ENCODE results near the gene HOXA7. TPM values are rescaled to one million over a fixed set of nuclear protein-coding genes. Genes with fewer than 3 reads are reported as not detected.

Gene HOXA7
- total and polyA plus RNA-seq, 7 experiments from 2014 or later, result not detected

DNA sequence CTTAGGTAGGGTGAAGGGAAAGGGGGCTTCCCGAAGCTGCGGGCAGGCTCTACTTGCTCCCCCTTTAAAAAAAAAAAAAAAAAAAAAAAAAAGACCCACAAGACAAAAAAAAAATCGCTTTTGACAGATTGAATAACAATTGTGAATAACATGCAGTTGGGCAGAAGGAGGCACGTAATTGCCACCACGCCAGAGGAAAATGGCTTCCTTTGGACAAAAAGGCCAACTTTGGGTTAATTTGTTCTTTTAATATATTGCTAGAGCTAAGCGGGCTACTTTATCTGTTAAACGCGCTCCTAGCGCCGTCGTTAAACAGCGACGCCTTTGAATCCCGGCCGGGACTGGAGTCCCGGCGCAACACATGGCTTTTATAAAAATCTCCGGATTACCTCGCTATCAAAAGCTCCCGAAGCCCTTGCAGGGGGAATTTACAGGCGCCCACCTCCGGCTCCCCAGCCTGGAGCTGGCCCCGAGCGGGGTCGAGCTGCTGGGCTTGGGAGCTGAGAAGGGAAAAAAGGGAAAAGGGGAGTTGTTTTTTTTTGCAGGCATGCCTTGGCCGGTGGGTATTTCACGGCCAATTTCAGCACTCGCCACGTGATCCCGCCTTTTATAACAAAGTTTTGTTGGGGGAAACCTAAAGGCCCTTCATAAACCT lies 27.3 kb upstream of the HOXA7 start:
- ATAC-seq (no peak), DNase-seq (peak in 2 of 9 donors; percentile 6 to 16)
- Mint-ChIP-seq H3K27me3 (peaks cover 79 to 92% (median 83%) of the 10 kb centered on the region in 5 donors), H3K36me3 (no peaks in the 10 kb centered on the region), H3K9me3 (peaks cover 0 to 14% (median 0%) of the 10 kb centered on the region in 11 donors), H3K4me3 (peak overlapping the region; percentile 17 to 87 (median 58)), H3K27ac (peak overlapping the region in 4 of 9 donors; percentile 11 to 65 (median 32)), H3K4me1 (peaks cover 29 to 55% (median 46%) of the 10 kb centered on the region in 7 donors)
- Histone ChIP-seq H3K27ac (ENCODE audit: low read depth, low read length) (no peak overlapping the region), H3K4me1 (ENCODE audit: control insufficient read depth in 2 of 2, insufficient read depth in 2 of 2, low read length in 2 of 2) (peaks cover 34 to 48% of the 10 kb centered on the region in 2 donors), H3K36me3 (ENCODE audit: control insufficient read depth in 2 of 3, insufficient read depth in 3 of 3, low read length in 3 of 3) (no peaks in the 10 kb centered on the region), H3K9me3 (ENCODE audit: control insufficient read depth in 2 of 3, low read length in 3 of 3) (no peaks in the 10 kb centered on the region), H3K4me3 (ENCODE audit: low read length) (peak overlapping the region; percentile 39), H3K27me3 (ENCODE audit: control insufficient read depth in 2 of 2, insufficient read depth in 2 of 2, low read length in 2 of 2) (peaks cover 53 to 89% of the 10 kb centered on the region in 2 donors)
- intact Hi-C loops (cut with micrococcal nuclease), result loop anchor here (1.0 to 2.0 kb wide), 4 partner anchors 10 to 17 kb away; partner anchors contain the start of genes HOXA10 (in 1 of the 2) and HOXA13 (in 1 of the 2)
- CTCF ChIA-PET, result interaction anchor here (0.6 to 1.6 kb wide), 5 partner anchors 10 to 504 kb away, joined by 3 to 4 read pairs (median 3); no protein-coding TSS in a partner anchor
- POLR2A ChIA-PET, result interaction anchor here (0.7 to 1.3 kb wide), 2 partner anchors 16 to 59 kb away, joined by 3 to 7 read pairs; partner anchors contain the start of gene EVX1

DNA sequence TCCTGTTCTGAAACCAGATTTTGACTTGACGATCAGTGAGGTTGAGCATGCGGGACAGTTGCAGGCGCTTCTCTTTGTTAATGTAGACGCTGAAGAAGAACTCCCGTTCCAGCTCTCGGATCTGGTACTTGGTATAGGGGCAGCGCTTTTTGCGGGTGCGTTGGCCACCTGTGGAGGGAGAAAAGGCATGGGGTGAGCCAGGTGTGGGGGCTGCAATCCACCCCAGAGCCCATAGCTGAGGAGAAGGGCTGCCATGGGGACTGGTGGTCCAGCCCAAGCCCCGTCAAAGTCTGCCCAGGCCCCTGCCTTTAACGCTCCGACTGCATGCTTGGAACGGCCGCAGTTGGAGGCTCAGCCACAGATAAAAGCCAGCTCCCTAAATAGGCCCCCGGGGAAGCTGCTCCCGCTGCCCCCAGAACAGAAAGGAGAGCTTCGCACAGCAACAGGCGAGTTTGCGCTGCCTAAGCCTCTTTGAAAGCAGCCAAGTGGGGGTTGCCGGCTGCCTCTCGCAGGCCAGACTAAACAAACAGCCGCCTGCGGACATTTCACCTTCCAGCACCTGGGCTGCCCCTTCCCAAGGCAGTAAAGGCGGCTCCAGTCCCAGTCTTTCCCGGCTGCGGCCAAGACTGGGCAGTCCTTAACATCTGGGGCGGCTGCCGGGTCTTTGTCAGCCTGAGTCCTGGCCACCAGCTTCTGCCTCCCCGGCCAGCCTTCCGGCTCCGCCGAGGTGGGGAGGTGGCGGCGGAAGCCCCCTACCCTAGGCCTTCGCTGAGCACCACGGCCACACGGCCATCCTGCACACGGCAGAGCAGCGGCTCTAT lies 26.6 kb upstream of the HOXA7 start:
- Mint-ChIP-seq H3K4me3 (peak overlapping the region in 2 of 10 donors; percentile 78 to 87), H3K4me1 (peaks cover 22 to 48% (median 39%) of the 10 kb centered on the region in 7 donors), H3K36me3 (no peaks in the 10 kb centered on the region), H3K27me3 (peaks cover 79 to 91% (median 83%) of the 10 kb centered on the region in 5 donors), H3K9me3 (peaks cover 0 to 14% (median 0%) of the 10 kb centered on the region in 11 donors), H3K27ac (peak overlapping the region in 4 of 9 donors; percentile 31 to 80 (median 60))
- intact Hi-C loops (cut with micrococcal nuclease), result no loop called here
- DNase-seq (peak in 2 of 9 donors; percentile 7 to 22), ATAC-seq (no peak)
- ChIA-PET CTCF (interaction anchor here (0.6 to 1.6 kb wide), 4 partner anchors 10 to 503 kb away, joined by 3 to 4 read pairs (median 3); no protein-coding TSS in a partner anchor), POLR2A (interaction anchor here (0.7 to 1.3 kb wide), 2 partner anchors 15 to 59 kb away, joined by 3 to 7 read pairs; partner anchors contain the start of gene EVX1)
- Histone ChIP-seq H3K27ac (ENCODE audit: low read depth, low read length) (no peak overlapping the region), H3K9me3 (ENCODE audit: control insufficient read depth in 2 of 3, low read length in 3 of 3) (no peaks in the 10 kb centered on the region), H3K4me1 (ENCODE audit: control insufficient read depth in 2 of 2, insufficient read depth in 2 of 2, low read length in 2 of 2) (peaks cover 27 to 41% of the 10 kb centered on the region in 2 donors), H3K4me3 (ENCODE audit: low read length) (no peak overlapping the region), H3K27me3 (ENCODE audit: control insufficient read depth in 2 of 2, insufficient read depth in 2 of 2, low read length in 2 of 2) (peaks cover 46 to 84% of the 10 kb centered on the region in 2 donors), H3K36me3 (ENCODE audit: control insufficient read depth in 2 of 3, insufficient read depth in 3 of 3, low read length in 3 of 3) (no peaks in the 10 kb centered on the region)

DNA sequence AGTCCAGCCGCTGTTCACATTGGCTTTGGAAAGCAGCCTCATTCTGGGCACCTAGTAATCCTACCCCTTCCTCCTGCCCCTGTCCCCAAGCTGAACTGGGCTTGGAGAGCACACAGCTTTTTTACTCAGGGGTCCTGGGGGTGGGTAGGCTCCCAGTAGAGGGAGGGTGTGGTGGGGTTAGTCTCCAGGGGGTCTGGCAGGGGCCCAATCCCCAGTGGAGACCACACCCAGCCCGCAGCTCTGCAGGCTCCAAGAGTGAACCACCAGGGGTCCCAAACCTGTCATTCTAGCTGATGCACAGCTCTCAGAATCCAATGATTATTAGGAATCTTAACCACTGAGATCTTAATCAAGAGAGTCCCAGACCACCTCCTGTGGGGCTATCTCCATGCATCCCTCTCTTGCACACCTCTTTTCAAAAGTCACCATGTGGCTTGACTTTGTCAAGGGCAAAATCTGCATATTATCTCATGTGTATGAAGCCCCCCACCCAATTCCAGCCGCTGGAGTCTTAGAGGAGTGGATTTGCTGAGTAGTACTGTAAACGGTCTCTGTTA lies 25.9 kb upstream of the HOXA7 start:
- no peaks in the 10 kb centered on the region for H3K36me3 Mint-ChIP-seq
- peak overlapping the region in 2 of 9 donors; percentile 69 to 80 for H3K27ac Mint-ChIP-seq
- ChIA-PET CTCF (interaction anchor here (1.6 kb wide), 1 partner anchor 9 kb away, joined by 4 read pairs; no protein-coding TSS in a partner anchor), POLR2A (no interaction called here)
- peaks cover 22 to 34% of the 10 kb centered on the region in 2 donors for H3K4me1 ChIP-seq (ENCODE audit: control insufficient read depth in 2 of 2, insufficient read depth in 2 of 2, low read length in 2 of 2)
- no peaks in the 10 kb centered on the region for H3K36me3 ChIP-seq (ENCODE audit: control insufficient read depth in 2 of 3, insufficient read depth in 3 of 3, low read length in 3 of 3)
- H3K4me1 Mint-ChIP-seq, result peaks cover 17 to 41% (median 31%) of the 10 kb centered on the region in 7 donors
- peak overlapping the region in 1 of 10 donors; percentile 87 for H3K4me3 Mint-ChIP-seq
- H3K27ac ChIP-seq (ENCODE audit: low read depth, low read length), result no peak overlapping the region
- no peak for DNase-seq
- no peaks in the 10 kb centered on the region for H3K9me3 ChIP-seq (ENCODE audit: control insufficient read depth in 2 of 3, low read length in 3 of 3)
- no peak overlapping the region for H3K4me3 ChIP-seq (ENCODE audit: low read length)
- H3K9me3 Mint-ChIP-seq, result peaks cover 0 to 14% (median 0%) of the 10 kb centered on the region in 11 donors
- intact Hi-C loops (cut with micrococcal nuclease), result no loop called here
- peaks cover 40 to 77% of the 10 kb centered on the region in 2 donors for H3K27me3 ChIP-seq (ENCODE audit: control insufficient read depth in 2 of 2, insufficient read depth in 2 of 2, low read length in 2 of 2)
- ATAC-seq, result no peak
- peaks cover 79 to 91% (median 81%) of the 10 kb centered on the region in 5 donors for H3K27me3 Mint-ChIP-seq

DNA sequence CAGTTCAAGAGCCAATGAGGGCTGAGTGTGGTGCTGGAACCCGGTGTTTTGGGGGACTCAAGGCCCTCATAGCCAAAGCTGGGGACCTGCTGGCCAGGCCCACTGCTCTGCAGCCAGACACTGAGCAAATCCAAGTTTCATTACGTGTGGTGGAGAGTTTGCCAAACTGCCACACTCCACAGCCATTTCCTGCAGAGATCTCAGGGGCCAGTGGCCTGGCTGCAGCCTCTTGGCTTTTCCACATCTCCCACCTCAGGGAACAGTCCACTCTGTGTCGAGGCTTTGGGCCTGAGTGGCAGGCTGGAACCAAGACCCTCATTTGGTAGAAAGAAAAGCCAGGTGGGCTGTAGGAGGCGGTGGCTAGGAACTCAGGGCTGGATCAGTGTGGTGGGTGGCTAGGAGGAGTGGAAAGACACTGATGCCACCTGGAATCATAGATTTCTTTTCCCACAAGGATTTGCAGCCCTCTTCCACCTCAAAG lies 25.4 kb upstream of the HOXA7 start:
- Mint-ChIP-seq H3K27ac (no peak overlapping the region), H3K36me3 (no peaks in the 10 kb centered on the region), H3K9me3 (peaks cover 0 to 10% (median 0%) of the 10 kb centered on the region in 11 donors), H3K4me3 (no peak overlapping the region), H3K4me1 (peaks cover 17 to 36% (median 29%) of the 10 kb centered on the region in 7 donors), H3K27me3 (peaks cover 76 to 86% (median 79%) of the 10 kb centered on the region in 5 donors)
- Histone ChIP-seq H3K4me3 (ENCODE audit: low read length) (no peak overlapping the region), H3K36me3 (ENCODE audit: control insufficient read depth in 2 of 3, insufficient read depth in 3 of 3, low read length in 3 of 3) (no peaks in the 10 kb centered on the region), H3K9me3 (ENCODE audit: control insufficient read depth in 2 of 3, low read length in 3 of 3) (no peaks in the 10 kb centered on the region), H3K27me3 (ENCODE audit: control insufficient read depth in 2 of 2, insufficient read depth in 2 of 2, low read length in 2 of 2) (peaks cover 35 to 72% of the 10 kb centered on the region in 2 donors), H3K27ac (ENCODE audit: low read depth, low read length) (no peak overlapping the region), H3K4me1 (ENCODE audit: control insufficient read depth in 2 of 2, insufficient read depth in 2 of 2, low read length in 2 of 2) (peaks cover 21 to 30% of the 10 kb centered on the region in 2 donors)
- ATAC-seq, result no peak
- ChIA-PET CTCF (interaction anchor here (1.6 kb wide), 1 partner anchor 8 kb away, joined by 4 read pairs; no protein-coding TSS in a partner anchor), POLR2A (no interaction called here)
- DNase-seq, result peak in 1 of 9 donors; percentile 4
- intact Hi-C loops (cut with micrococcal nuclease), result no loop called here

DNA sequence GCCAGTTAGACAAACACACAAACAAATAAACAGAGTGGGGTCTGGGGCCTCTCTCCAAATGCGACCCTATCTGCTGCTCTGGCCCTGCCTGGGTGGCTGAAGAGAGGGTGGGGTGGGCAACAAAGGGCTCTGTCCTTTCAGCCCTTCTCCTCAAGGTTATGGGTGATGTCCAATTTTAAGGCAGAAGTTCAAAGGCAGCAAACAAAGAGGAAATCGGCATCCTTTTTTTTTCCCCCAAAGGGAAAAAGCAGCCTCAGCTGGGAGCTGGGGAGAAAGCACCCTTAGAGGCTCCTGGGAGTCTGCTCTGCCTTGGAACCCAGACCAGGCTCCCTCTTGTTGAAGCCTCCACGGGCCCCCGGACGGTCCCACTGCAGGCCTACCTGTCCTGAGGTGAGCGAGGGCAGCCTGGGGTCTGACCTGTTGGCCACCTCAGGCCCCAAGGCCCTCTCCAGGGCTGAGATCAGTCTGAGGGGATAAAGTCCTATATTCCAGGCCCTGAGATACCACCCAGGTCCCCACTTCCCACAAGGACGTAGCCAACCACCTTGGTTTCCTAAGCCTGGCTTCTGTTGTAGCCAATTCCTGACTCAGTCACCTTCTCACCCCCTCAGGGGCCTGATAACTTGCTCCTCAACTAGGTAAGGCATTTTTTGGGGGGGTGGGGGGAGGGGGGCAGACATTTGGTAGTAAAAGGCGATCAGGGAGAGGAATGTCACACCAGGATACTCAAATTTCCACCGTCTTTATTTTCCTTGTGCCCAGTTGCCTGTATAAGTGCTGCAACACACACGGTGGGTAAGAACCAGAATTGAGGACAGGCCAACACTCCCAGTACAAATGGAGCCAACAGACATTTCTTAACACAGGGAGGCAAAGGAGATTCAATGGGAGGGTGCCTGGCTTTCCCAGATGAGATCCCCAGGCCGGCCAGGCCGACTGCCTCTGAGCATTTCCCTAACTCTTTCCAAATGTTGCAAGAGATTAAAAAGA lies 24.3 kb upstream of the HOXA7 start:
- ChIA-PET CTCF (interaction anchor here (0.5 to 1.8 kb wide), 3 partner anchors 9 to 791 kb away, joined by 3 to 8 read pairs (median 4); no protein-coding TSS in a partner anchor), POLR2A (no interaction called here)
- no peak overlapping the region for H3K4me3 ChIP-seq (ENCODE audit: low read length)
- H3K4me1 Mint-ChIP-seq, result peaks cover 8 to 26% (median 22%) of the 10 kb centered on the region in 7 donors
- ATAC-seq, result no peak
- H3K4me1 ChIP-seq (ENCODE audit: control insufficient read depth in 2 of 2, insufficient read depth in 2 of 2, low read length in 2 of 2), result peaks cover 10 to 28% of the 10 kb centered on the region in 2 donors
- H3K36me3 Mint-ChIP-seq, result no peaks in the 10 kb centered on the region
- H3K27me3 Mint-ChIP-seq, result peaks cover 70 to 83% (median 79%) of the 10 kb centered on the region in 5 donors
- H3K27me3 ChIP-seq (ENCODE audit: control insufficient read depth in 2 of 2, insufficient read depth in 2 of 2, low read length in 2 of 2), result peaks cover 27 to 61% of the 10 kb centered on the region in 2 donors
- intact Hi-C loops (cut with micrococcal nuclease), result no loop called here
- no peak overlapping the region for H3K27ac Mint-ChIP-seq
- peak in 1 of 9 donors; percentile 2 for DNase-seq
- no peak overlapping the region for H3K27ac ChIP-seq (ENCODE audit: low read depth, low read length)
- H3K9me3 Mint-ChIP-seq, result peaks cover 0 to 6% (median 0%) of the 10 kb centered on the region in 11 donors
- H3K4me3 Mint-ChIP-seq, result peak overlapping the region in 4 of 10 donors; percentile 14 to 44 (median 22)
- no peaks in the 10 kb centered on the region for H3K36me3 ChIP-seq (ENCODE audit: control insufficient read depth in 2 of 3, insufficient read depth in 3 of 3, low read length in 3 of 3)
- H3K9me3 ChIP-seq (ENCODE audit: control insufficient read depth in 2 of 3, low read length in 3 of 3), result no peaks in the 10 kb centered on the region
